MCF 10A (cell line): ENCODE data around the gene BORCS5. TPM values are rescaled to one million over a fixed set of nuclear protein-coding genes. Genes with fewer than 3 reads are reported as not detected.

Experiments
- BruUV-seq: library from RNA; stranded (reverse); fragments of 400-500 nt; replicated peaks from 2 replicates; lab custom pipeline; 2021; lab: Mats Ljungman, UMichigan
- CTCF ChIA-PET: fragments of 300-600 bp; sonication (Branson Sonifier 250); formaldehyde crosslinking; extraction: SDS; loops from one replicate; lab custom pipeline; 2021; ENCODE audit warnings: antibody characterized with exemption, inconsistent platforms; lab: Yijun Ruan, JAX
- POLR2A ChIA-PET: fragments of 300-600, 350-650 bp; sonication (Branson Sonifier 250); formaldehyde crosslinking; extraction: SDS; loops from one replicate; lab custom pipeline; 2020; ENCODE audit warnings: antibody characterized with exemption, inconsistent platforms; lab: Yijun Ruan, JAX
- DNase-seq: peaks from one replicate; pipeline ENCODE4 v3.0.0-alpha.2; 2018; ENCODE audit not compliant: unreplicated experiment
- H3K27ac Mint-ChIP-seq: one replicate; pipeline ENCODE4 v1.8.0; 2022; ENCODE audit warnings: mild to moderate bottlenecking, low read depth, mixed read lengths; ENCODE audit not compliant: unreplicated experiment
- H3K27me3 Mint-ChIP-seq: one replicate; pipeline ENCODE4 v1.8.0; 2022; ENCODE audit warnings: mixed read lengths; ENCODE audit not compliant: insufficient read depth, unreplicated experiment
- H3K36me3 Mint-ChIP-seq: one replicate; pipeline ENCODE4 v1.8.0; 2022; ENCODE audit warnings: mild to moderate bottlenecking, moderate library complexity, mixed read lengths; ENCODE audit not compliant: insufficient read depth, unreplicated experiment
- H3K4me1 Mint-ChIP-seq: one replicate; pipeline ENCODE4 v1.8.0; 2022; ENCODE audit warnings: mixed read lengths; ENCODE audit not compliant: insufficient read depth, unreplicated experiment
- H3K4me3 Mint-ChIP-seq: one replicate; pipeline ENCODE4 v1.8.0; 2022; ENCODE audit warnings: mild to moderate bottlenecking, moderate library complexity, mixed read lengths; ENCODE audit not compliant: unreplicated experiment
- H3K9me3 Mint-ChIP-seq: one replicate; pipeline ENCODE4 v1.8.0; 2022; ENCODE audit warnings: mixed read lengths; ENCODE audit not compliant: unreplicated experiment
- CTCF ChIP-seq: fragments of 200-600 bp; IDR thresholded peaks from one replicate; pipeline ENCODE4 v1.8.0; 2022; ENCODE audit warnings: antibody characterized with exemption, mild to moderate bottlenecking; ENCODE audit not compliant: unreplicated experiment
- intact Hi-C: fragments of 100-400 bp; cut with micrococcal nuclease; formaldehyde crosslinking; loops from 2 replicates; pipeline ENCODE4 v1.14.1; 2022
- total RNA-seq: library from RNA; stranded (reverse); gene quantifications from 2 replicates; pipeline ENCODE4 v1.2.3, GENCODE V29; 2022

Gene BORCS5
- total RNA-seq, 1 experiment from 2014 or later: 11.0 TPM

- ChIA-PET POLR2A (interaction anchor here (0.6 to 0.9 kb wide), 4 partner anchors 30 to 1849 kb away, joined by 3 read pairs; no protein-coding TSS in a partner anchor), CTCF (interaction anchor here (0.7 kb wide), 1 partner anchor 1783 kb away, joined by 5 read pairs; no protein-coding TSS in a partner anchor)
- no peak for TF ChIP-seq CTCF
- Mint-ChIP-seq H3K4me3 (no peak overlapping the region), H3K9me3 (no peaks in the 10 kb centered on the region), H3K27me3 (no peaks in the 10 kb centered on the region), H3K4me1 (no peaks in the 10 kb centered on the region), H3K36me3 (peaks cover 49% of the 10 kb centered on the region), H3K27ac (no peak overlapping the region)
- DNase-seq: no peak
- intact Hi-C loops: no loop called here
- BruUV-seq: no TSS peak
Measured at GRCh38 chr12:12483438-12483837, 126.6 kb downstream of the BORCS5 start.

- H3K9me3 Mint-ChIP-seq: no peaks in the 10 kb centered on the region
- POLR2A ChIA-PET: interaction anchor here (0.7 to 1.0 kb wide), 2 partner anchors 10 to 292 kb away, joined by 4 read pairs; no protein-coding TSS in a partner anchor
- H3K4me1 Mint-ChIP-seq: no peaks in the 10 kb centered on the region
- no peak for TF ChIP-seq CTCF
- H3K27ac Mint-ChIP-seq: no peak overlapping the region
- intact Hi-C loops: no loop called here
- no peak for DNase-seq
- H3K27me3 Mint-ChIP-seq: no peaks in the 10 kb centered on the region
- no TSS peak for BruUV-seq
- no peak overlapping the region for H3K4me3 Mint-ChIP-seq
- H3K36me3 Mint-ChIP-seq: peaks cover 32% of the 10 kb centered on the region
- CTCF ChIA-PET: interaction anchor here (0.7 to 0.9 kb wide), 2 partner anchors 9 to 12 kb away, joined by 3 to 4 read pairs; no protein-coding TSS in a partner anchor
Measured at GRCh38 chr12:12486661-12487240, 129.9 kb downstream of the BORCS5 start.

DNA sequence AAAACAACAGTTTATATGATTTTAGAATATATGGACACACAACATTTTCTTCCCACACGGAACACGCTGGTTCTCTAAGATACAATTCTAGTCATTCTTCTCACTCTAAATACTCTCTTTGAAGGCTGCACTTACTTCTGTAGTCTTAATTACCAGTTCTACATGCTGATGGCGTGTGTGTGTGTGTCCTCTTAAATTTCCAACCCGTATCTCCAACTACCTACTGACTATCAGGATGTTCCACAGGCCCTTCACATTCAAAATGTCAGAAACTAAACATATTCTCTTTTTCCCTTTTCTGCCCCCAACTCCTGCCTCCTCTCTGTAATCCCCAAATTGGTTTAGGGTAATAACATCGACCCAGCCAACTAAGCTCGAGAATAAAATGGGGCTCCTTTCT, 130.6 kb downstream of the BORCS5 start:
- Mint-ChIP-seq H3K4me1 (no peaks in the 10 kb centered on the region), H3K27ac (no peak overlapping the region), H3K36me3 (peaks cover 25% of the 10 kb centered on the region), H3K4me3 (no peak overlapping the region), H3K9me3 (no peaks in the 10 kb centered on the region), H3K27me3 (no peaks in the 10 kb centered on the region)
- intact Hi-C loops: no loop called here
- BruUV-seq: no TSS peak
- ChIA-PET POLR2A (interaction anchor here (0.6 kb wide), 1 partner anchor 17 kb away, joined by 3 read pairs; no protein-coding TSS in a partner anchor), CTCF (interaction anchor here (0.6 to 0.9 kb wide), 3 partner anchors 9 to 63 kb away, joined by 3 read pairs; no protein-coding TSS in a partner anchor)
- no peak for TF ChIP-seq CTCF
- no peak for DNase-seq

DNA sequence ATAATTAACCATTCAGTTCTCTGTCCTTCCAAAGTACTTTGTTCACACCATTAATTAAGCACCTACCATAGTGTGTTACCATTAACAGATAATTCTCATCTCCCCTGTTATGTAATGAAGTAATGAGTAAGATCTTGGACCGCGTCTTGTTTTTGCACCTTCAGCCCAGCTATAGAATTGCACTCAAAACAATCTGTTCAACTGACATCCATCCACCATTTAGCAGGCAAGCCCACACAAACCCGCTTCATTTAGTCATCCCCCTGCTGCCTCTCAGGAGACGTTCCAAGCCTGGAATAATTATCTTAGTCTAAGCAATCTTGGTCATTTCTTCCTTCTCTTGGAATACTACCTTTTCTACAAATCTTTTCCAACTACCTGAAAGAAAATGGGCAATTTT, 131.4 kb downstream of the BORCS5 start:
- no peaks in the 10 kb centered on the region for H3K27me3 Mint-ChIP-seq
- no peak for DNase-seq
- no peak for TF ChIP-seq CTCF
- H3K4me1 Mint-ChIP-seq: no peaks in the 10 kb centered on the region
- CTCF ChIA-PET: interaction anchor here (0.6 kb wide), 1 partner anchor 10 kb away, joined by 3 read pairs; no protein-coding TSS in a partner anchor
- intact Hi-C loops: no loop called here
- peaks cover 23% of the 10 kb centered on the region for H3K36me3 Mint-ChIP-seq
- POLR2A ChIA-PET: interaction anchor here (0.6 kb wide), 1 partner anchor 17 kb away, joined by 3 read pairs; no protein-coding TSS in a partner anchor
- H3K9me3 Mint-ChIP-seq: no peaks in the 10 kb centered on the region
- no peak overlapping the region for H3K27ac Mint-ChIP-seq
- no TSS peak for BruUV-seq
- no peak overlapping the region for H3K4me3 Mint-ChIP-seq
